Pancreas (tissue), 10 donors: ENCODE results near the gene PRDM5. TPM values are rescaled to one million over a fixed set of nuclear protein-coding genes. Genes with fewer than 3 reads are reported as not detected.

ENCODE experiments used
- ATAC-seq, 4 donors: fragments of 200-7000 bp; cut with Tn5 transposase; one replicate each; pipeline versions ENCODE4 v1.8.0 to v1.9.1; 2020; ENCODE audit warnings: mild to moderate bottlenecking in 4 of 4, moderate library complexity in 4 of 4
- DNase-seq, 6 donors: peaks; one replicate each; pipeline ENCODE4 v3.0.0-alpha.2; 2020
- FAIRE-seq: peaks from 2 replicates; lab custom pipeline; 2012; peaks lifted over from hg19 to GRCh38; lab: Jason Lieb, UNC
- H3K27ac ChIP-seq, 4 donors: fragments of 200-600 bp; sonication (generic); 1 replicate in 3 of 4; 2 replicates in 1 of 4; pipeline versions ENCODE4 v1.5.0 to v1.8.0; 2020
- H3K27me3 ChIP-seq, 4 donors: fragments of 200-600 bp; one replicate each; pipeline ENCODE4 v1.8.0; 2021
- H3K36me3 ChIP-seq, 3 donors: fragments of 200-600 bp; sonication (generic) in 1 of 3; one replicate each; pipeline versions ENCODE4 v1.5.0 to v1.8.0; 2020 to 2021
- H3K4me1 ChIP-seq, 3 donors: fragments of 200-600 bp; one replicate each; pipeline ENCODE4 v1.8.0; 2021
- H3K4me3 ChIP-seq, 4 donors: fragments of 200-600 bp; sonication (generic) in 2 of 4; one replicate each; pipeline versions ENCODE4 v1.5.0 to v1.8.0; 2020 to 2021
- H3K9me3 ChIP-seq, 4 donors: fragments of 200-600 bp; one replicate each; pipeline ENCODE4 v1.8.0; 2021
- CTCF ChIP-seq, 4 donors: fragments of 200-600 bp; sonication (generic) in 3 of 4; IDR thresholded peaks; one replicate each; pipeline versions ENCODE4 v1.5.0 to v1.8.0; 2021; ENCODE audit warnings: antibody characterized with exemption in 4 of 4
- WGBS, 2 donors: extraction: QIAGEN DNeasy Blood & Tissue Kit; methylation state at CpG; one replicate each; pipeline ENCODE4 v1.1.7; 2013; 5-methylcytosine and 5-hydroxymethylcytosine counted together
- intact Hi-C, 3 donors: fragments of 100-400 bp; cut with DNase I; formaldehyde crosslinking; loops; one replicate each; pipeline versions ENCODE4 v1.11.1 to v1.14.2; 2022
- polyA plus RNA-seq, 2 donors: library from polyadenylated mRNA; stranded (reverse); fragments of 200-250 nt; gene quantifications; one replicate each; pipeline ENCODE4 v1.2.3, GENCODE V29; 2013
- total RNA-seq, 6 donors: library from RNA; stranded (reverse); fragmentation: NEBNext Ultra II Directional in 4 of 6; extraction: Animal tissue kit (Norgen Biotek cat#: 25700) in 4 of 6; gene quantifications; one replicate each; pipeline versions ENCODE4 v1.2.1 to v1.2.4, GENCODE V29; 2021 to 2023
- donor health status: healthy with polysubstance abuse.
- donor health status: DM: no; HTN: no; CAD: no; lungs with moderate emphysema.
- donor health status: DM: no; HTN: no; CAD: no.
- donor health status: control.
- donor health status: control.
- donor health status: Bipolar disorder and iron deficiency.
- donor health status: DM: yes; HTN: yes; CAD: no.
- donor health status: DM: no; HTN: no; CAD: no.
- donor health status: DM: no; HTN: no; CAD: no.
- donor health status: DM: yes; HTN: yes; CAD: no.

Gene PRDM5
- total and polyA plus RNA-seq, 8 donors, result 2.7 to 13.2 (median 9.5) TPM

GRCh38 chr4:120839974-120840751 is 82.4 kb downstream of the PRDM5 start:
- Histone ChIP-seq H3K27me3 (no peaks in the 10 kb centered on the region), H3K4me1 (peaks cover 0 to 8% (median 0%) of the 10 kb centered on the region in 3 donors), H3K4me3 (no peak overlapping the region), H3K27ac (no peak overlapping the region), H3K36me3 (no peaks in the 10 kb centered on the region), H3K9me3 (no peaks in the 10 kb centered on the region)
- intact Hi-C loops, result no loop called here
- no peak for ATAC-seq
- FAIRE-seq, result no peak
- TF ChIP-seq CTCF (IDR thresholded peaks at IDR 0.05), result no peak
- DNase-seq, result peak in 2 of 6 donors; percentile 27 to 68
- 96 to 97% methylated on average over 18 of the region's 18 CpGs for WGBS, 2 donors

GRCh38 chr4:120839334-120839973 is 83.1 kb downstream of the PRDM5 start:
- ATAC-seq (no peak), FAIRE-seq (no peak), DNase-seq (peak in 2 of 6 donors; percentile 12 to 62)
- H3K9me3 ChIP-seq, result no peaks in the 10 kb centered on the region
- 92 to 94% methylated on average over 8 of the region's 8 CpGs for WGBS, 2 donors
- no peak for TF ChIP-seq CTCF (IDR thresholded peaks at IDR 0.05)
- H3K27ac ChIP-seq, result no peak overlapping the region
- intact Hi-C loops, result no loop called here
- H3K4me3 ChIP-seq, result no peak overlapping the region
- H3K4me1 ChIP-seq, result peaks cover 0 to 8% (median 0%) of the 10 kb centered on the region in 3 donors
- H3K36me3 ChIP-seq, result no peaks in the 10 kb centered on the region
- no peaks in the 10 kb centered on the region for H3K27me3 ChIP-seq

- peaks cover 0 to 8% (median 0%) of the 10 kb centered on the region in 3 donors for H3K4me1 ChIP-seq
- intact Hi-C loops, result no loop called here
- ATAC-seq, result no peak
- no peak overlapping the region for H3K4me3 ChIP-seq
- no peaks in the 10 kb centered on the region for H3K9me3 ChIP-seq
- FAIRE-seq, result no peak
- no peaks in the 10 kb centered on the region for H3K27me3 ChIP-seq
- TF ChIP-seq CTCF (IDR thresholded peaks at IDR 0.05), result no peak
- WGBS, 2 donors, result 97 to 98% methylated on average over 5 of the region's 5 CpGs
- no peak overlapping the region for H3K27ac ChIP-seq
- H3K36me3 ChIP-seq, result no peaks in the 10 kb centered on the region
- DNase-seq, result peak in 1 of 6 donors; percentile 34
These were observed 83.7 kb downstream of the PRDM5 start for GRCh38 chr4:120838784-120839183.

GRCh38 chr4:120837656-120838055 is 84.9 kb downstream of the PRDM5 start:
- ATAC-seq, result no peak
- no peak for DNase-seq
- Histone ChIP-seq H3K27ac (no peak overlapping the region), H3K4me1 (peaks cover 0 to 8% (median 0%) of the 10 kb centered on the region in 3 donors), H3K36me3 (no peaks in the 10 kb centered on the region), H3K4me3 (no peak overlapping the region), H3K27me3 (no peaks in the 10 kb centered on the region), H3K9me3 (no peaks in the 10 kb centered on the region)
- 94% methylated on average over 1 of the region's 1 CpG for WGBS, 2 donors
- TF ChIP-seq CTCF (IDR thresholded peaks at IDR 0.05), result no peak
- no peak for FAIRE-seq
- intact Hi-C loops, result no loop called here

- no peaks in the 10 kb centered on the region for H3K4me1 ChIP-seq
- FAIRE-seq (no peak), ATAC-seq (no peak), DNase-seq (no peak)
- H3K27ac ChIP-seq, result no peak overlapping the region
- H3K27me3 ChIP-seq, result no peaks in the 10 kb centered on the region
- WGBS, 2 donors, result 95% methylated on average over 1 of the region's 1 CpG
- no peak for TF ChIP-seq CTCF (IDR thresholded peaks at IDR 0.05)
- intact Hi-C loops, result no loop called here
- H3K4me3 ChIP-seq, result no peak overlapping the region
- H3K9me3 ChIP-seq, result no peaks in the 10 kb centered on the region
- H3K36me3 ChIP-seq, result no peaks in the 10 kb centered on the region
These were observed 87.2 kb downstream of the PRDM5 start for GRCh38 chr4:120835342-120835741.
